Parathyroid adenoma (tissue), 2 donors: ENCODE measurements around the gene MSLN.

Experiments used
- H2AFZ ChIP-seq: fragments of 300-600 bp; sonication (generic); one replicate; pipeline ENCODE4 v1.7.0; 2017; ENCODE audit warnings: antibody characterized with exemption, mild to moderate bottlenecking
- H3K27ac ChIP-seq: fragments of 300-600 bp; sonication (generic); one replicate; pipeline ENCODE4 v1.7.0; 2017
- H3K27me3 ChIP-seq: fragments of 300-600 bp; sonication (generic); one replicate; pipeline ENCODE4 v1.7.0; 2017; ENCODE audit warnings: low read length; ENCODE audit not compliant: control insufficient read depth, insufficient read depth
- H3K36me3 ChIP-seq: fragments of 300-600 bp; sonication (generic); one replicate; pipeline ENCODE4 v1.7.0; 2017; ENCODE audit warnings: low read length; ENCODE audit not compliant: control insufficient read depth, insufficient read depth
- H3K4me1 ChIP-seq: fragments of 300-600 bp; sonication (generic); one replicate; pipeline ENCODE4 v1.7.0; 2017; ENCODE audit warnings: control low read depth
- H3K4me2 ChIP-seq: fragments of 300-600 bp; sonication (generic); one replicate; pipeline ENCODE4 v1.7.0; 2017; ENCODE audit warnings: low read length
- H3K4me3 ChIP-seq: fragments of 300-600 bp; sonication (generic); one replicate; pipeline ENCODE4 v1.7.0; 2017; ENCODE audit warnings: low read depth, low read length
- H3K79me2 ChIP-seq: fragments of 300-600 bp; sonication (generic); one replicate; pipeline ENCODE4 v1.7.0; 2017; ENCODE audit warnings: control low read depth
- H3K9ac ChIP-seq: fragments of 300-600 bp; sonication (generic); one replicate; pipeline ENCODE4 v1.7.0; 2017; ENCODE audit warnings: mild to moderate bottlenecking
- H3K9me3 ChIP-seq: fragments of 300-600 bp; sonication (generic); one replicate; pipeline ENCODE4 v1.7.0; 2017; ENCODE audit warnings: low read length; ENCODE audit not compliant: control insufficient read depth
- CTCF ChIP-seq: fragments of 300-600 bp; sonication (generic); IDR thresholded peaks from one replicate; pipeline ENCODE4 v1.7.0; 2017; ENCODE audit warnings: antibody characterized with exemption, mild to moderate bottlenecking
- donor health status: primary hyperparathyroidism.

MSLN gene

GRCh38 chr16:785563-786535 lies 25.3 kb downstream of the MSLN start:
- TF ChIP-seq CTCF, result peak; percentile 63
- Histone ChIP-seq H2AFZ (peak overlapping the region; percentile 15), H3K4me2 (no peak overlapping the region), H3K36me3 (no peaks in the 10 kb centered on the region), H3K9me3 (no peaks in the 10 kb centered on the region), H3K9ac (no peak overlapping the region), H3K4me3 (no peak overlapping the region), H3K27me3 (no peaks in the 10 kb centered on the region), H3K27ac (no peak overlapping the region), H3K4me1 (peaks cover 7% of the 10 kb centered on the region), H3K79me2 (no peaks in the 10 kb centered on the region)

- Histone ChIP-seq H3K4me2 (peak overlapping the region; percentile 98), H3K27ac (no peak overlapping the region), H3K79me2 (no peaks in the 10 kb centered on the region), H2AFZ (peak overlapping the region; percentile 72), H3K4me3 (peak overlapping the region; percentile 64), H3K9me3 (no peaks in the 10 kb centered on the region), H3K36me3 (no peaks in the 10 kb centered on the region), H3K4me1 (peaks cover 7% of the 10 kb centered on the region), H3K9ac (peak overlapping the region; percentile 53), H3K27me3 (no peaks in the 10 kb centered on the region)
- no peak for TF ChIP-seq CTCF
Observed at GRCh38 chr16:787321-787966, 26.9 kb downstream of the MSLN start.

- Histone ChIP-seq H3K9ac (peak within 1 kb of the TSS; percentile 53), H3K27me3 (no peaks in the 10 kb centered on the region), H3K4me3 (peak within 1 kb of the TSS; percentile 64), H3K4me2 (peak within 1 kb of the TSS; percentile 98), H3K36me3 (no peaks in the 10 kb centered on the region), H3K4me1 (peaks cover 7% of the 10 kb centered on the region), H3K9me3 (no peaks in the 10 kb centered on the region), H2AFZ (peak within 1 kb of the TSS; percentile 93), H3K27ac (no peak within 1 kb of the TSS), H3K79me2 (no peaks in the 10 kb centered on the region)
- TF ChIP-seq CTCF, result no peak
Observed at GRCh38 chr16:787978-788398, 27.5 kb downstream of the MSLN start, which contains the start of gene RPUSD1. Gene RPUSD1 (minus strand): TSS chr16:788381. CDS start chr16:787737, 644 bp downstream.

GRCh38 chr16:788399-789126 lies 28.0 kb downstream of the MSLN start, which contains the start of gene CHTF18:
Gene CHTF18 (plus strand): TSS chr16:788620. CDS start chr16:788685, 65 bp downstream.
- Histone ChIP-seq H3K4me1 (peaks cover 7% of the 10 kb centered on the region), H3K4me2 (peak within 1 kb of the TSS; percentile 98), H2AFZ (peak within 1 kb of the TSS; percentile 93), H3K9me3 (no peaks in the 10 kb centered on the region), H3K9ac (peak within 1 kb of the TSS; percentile 53), H3K4me3 (peak within 1 kb of the TSS; percentile 64), H3K27ac (no peak within 1 kb of the TSS), H3K36me3 (no peaks in the 10 kb centered on the region), H3K79me2 (no peaks in the 10 kb centered on the region), H3K27me3 (no peaks in the 10 kb centered on the region)
- no peak for TF ChIP-seq CTCF
